Measurements from ENCODE around the gene CCL23.

CCL23 gene

GRCh38 chr17:36017799-36018198 is at the start of gene CCL23:
TSS of gene CCL23 (minus strand) at chr17:36017972. CDS start at chr17:36017897, 75 bp downstream.
- peaks cover 45% of the 10 kb centered on the region for H3K27me3 Mint-ChIP-seq (ENCODE audit: low read depth)

GRCh38 chr17:36066365-36066985 is 48.7 kb upstream of the CCL23 start:
- no peak overlapping the region for H3K27ac Mint-ChIP-seq

More at GRCh38 chr17:36017799-36018198, at the start of gene CCL23:
- H3K4me3 Mint-ChIP-seq, result no peak within 1 kb of the TSS
- no peak for DNase-seq (ENCODE audit: low spot score)
- H3K27ac Mint-ChIP-seq, result no peak within 1 kb of the TSS
- no peaks in the 10 kb centered on the region for H3K36me3 Mint-ChIP-seq (ENCODE audit: low read depth)
- no peaks in the 10 kb centered on the region for H3K9me3 Mint-ChIP-seq
- H3K4me1 Mint-ChIP-seq (ENCODE audit: low read depth), result no peaks in the 10 kb centered on the region

GRCh38 chr17:36063786-36064541 is 46.2 kb upstream of the CCL23 start, which contains the start of gene CCL18:
TSS of gene CCL18 (plus strand) at chr17:36064272. CDS start at chr17:36064343, 71 bp downstream.
- DNase-seq (ENCODE audit: low spot score), result no peak
- no peaks in the 10 kb centered on the region for H3K4me1 Mint-ChIP-seq (ENCODE audit: low read depth)
- H3K27ac Mint-ChIP-seq, result no peak within 1 kb of the TSS
- H3K9me3 Mint-ChIP-seq, result no peaks in the 10 kb centered on the region
- peaks cover 8% of the 10 kb centered on the region for H3K27me3 Mint-ChIP-seq (ENCODE audit: low read depth)
- no peak within 1 kb of the TSS for H3K4me3 Mint-ChIP-seq
- no peaks in the 10 kb centered on the region for H3K36me3 Mint-ChIP-seq (ENCODE audit: low read depth)

More at GRCh38 chr17:36066365-36066985, 48.7 kb upstream of the CCL23 start:
- Mint-ChIP-seq H3K27me3 (ENCODE audit: low read depth) (peaks cover 12% of the 10 kb centered on the region), H3K36me3 (ENCODE audit: low read depth) (no peaks in the 10 kb centered on the region), H3K4me1 (ENCODE audit: low read depth) (no peaks in the 10 kb centered on the region), H3K9me3 (no peaks in the 10 kb centered on the region), H3K4me3 (no peak overlapping the region)
- no peak for DNase-seq (ENCODE audit: low spot score)

- H3K4me3 Mint-ChIP-seq, result no peak overlapping the region
- H3K9me3 Mint-ChIP-seq, result no peaks in the 10 kb centered on the region
- no peaks in the 10 kb centered on the region for H3K4me1 Mint-ChIP-seq (ENCODE audit: low read depth)
- DNase-seq (ENCODE audit: low spot score), result no peak
- peaks cover 13% of the 10 kb centered on the region for H3K27me3 Mint-ChIP-seq (ENCODE audit: low read depth)
- H3K36me3 Mint-ChIP-seq (ENCODE audit: low read depth), result no peaks in the 10 kb centered on the region
- no peak overlapping the region for H3K27ac Mint-ChIP-seq
Observed at GRCh38 chr17:36060816-36061215, 43.0 kb upstream of the CCL23 start.

GRCh38 chr17:36059406-36059805 is 41.6 kb upstream of the CCL23 start:
- DNase-seq (ENCODE audit: low spot score), result no peak
- Mint-ChIP-seq H3K27me3 (ENCODE audit: low read depth) (peaks cover 9% of the 10 kb centered on the region), H3K4me1 (ENCODE audit: low read depth) (no peaks in the 10 kb centered on the region), H3K36me3 (ENCODE audit: low read depth) (no peaks in the 10 kb centered on the region), H3K9me3 (no peaks in the 10 kb centered on the region), H3K27ac (no peak overlapping the region), H3K4me3 (no peak overlapping the region)

- Mint-ChIP-seq H3K27ac (no peak overlapping the region), H3K27me3 (ENCODE audit: low read depth) (peaks cover 14% of the 10 kb centered on the region), H3K4me3 (no peak overlapping the region), H3K9me3 (no peaks in the 10 kb centered on the region), H3K4me1 (ENCODE audit: low read depth) (no peaks in the 10 kb centered on the region), H3K36me3 (ENCODE audit: low read depth) (no peaks in the 10 kb centered on the region)
- DNase-seq (ENCODE audit: low spot score), result no peak
Observed at GRCh38 chr17:36057911-36058310, 40.1 kb upstream of the CCL23 start.

- Mint-ChIP-seq H3K4me1 (ENCODE audit: low read depth) (no peaks in the 10 kb centered on the region), H3K36me3 (ENCODE audit: low read depth) (no peaks in the 10 kb centered on the region), H3K27ac (no peak overlapping the region), H3K9me3 (no peaks in the 10 kb centered on the region), H3K4me3 (no peak overlapping the region), H3K27me3 (ENCODE audit: low read depth) (peaks cover 17% of the 10 kb centered on the region)
- no peak for DNase-seq (ENCODE audit: low spot score)
Observed at GRCh38 chr17:36055921-36056520, 38.2 kb upstream of the CCL23 start.

GRCh38 chr17:36055171-36055570 is 37.4 kb upstream of the CCL23 start:
- Mint-ChIP-seq H3K4me3 (no peak overlapping the region), H3K4me1 (ENCODE audit: low read depth) (no peaks in the 10 kb centered on the region), H3K9me3 (no peaks in the 10 kb centered on the region), H3K27ac (no peak overlapping the region), H3K27me3 (ENCODE audit: low read depth) (peaks cover 17% of the 10 kb centered on the region), H3K36me3 (ENCODE audit: low read depth) (no peaks in the 10 kb centered on the region)
- no peak for DNase-seq (ENCODE audit: low spot score)

GRCh38 chr17:36049643-36050042 is 31.9 kb upstream of the CCL23 start:
- Mint-ChIP-seq H3K4me3 (no peak overlapping the region), H3K9me3 (peaks cover 6% of the 10 kb centered on the region), H3K27me3 (ENCODE audit: low read depth) (peaks cover 11% of the 10 kb centered on the region), H3K36me3 (ENCODE audit: low read depth) (no peaks in the 10 kb centered on the region), H3K4me1 (ENCODE audit: low read depth) (no peaks in the 10 kb centered on the region), H3K27ac (no peak overlapping the region)
- no peak for DNase-seq (ENCODE audit: low spot score)

GRCh38 chr17:36048066-36048465 is 30.3 kb upstream of the CCL23 start:
- no peaks in the 10 kb centered on the region for H3K36me3 Mint-ChIP-seq (ENCODE audit: low read depth)
- no peak overlapping the region for H3K27ac Mint-ChIP-seq
- DNase-seq (ENCODE audit: low spot score), result no peak
- H3K4me3 Mint-ChIP-seq, result no peak overlapping the region
- no peaks in the 10 kb centered on the region for H3K4me1 Mint-ChIP-seq (ENCODE audit: low read depth)
- peaks cover 11% of the 10 kb centered on the region for H3K27me3 Mint-ChIP-seq (ENCODE audit: low read depth)
- H3K9me3 Mint-ChIP-seq, result peaks cover 6% of the 10 kb centered on the region

- H3K4me3 Mint-ChIP-seq, result no peak overlapping the region
- H3K27me3 Mint-ChIP-seq (ENCODE audit: low read depth), result peaks cover 20% of the 10 kb centered on the region
- no peaks in the 10 kb centered on the region for H3K36me3 Mint-ChIP-seq (ENCODE audit: low read depth)
- DNase-seq (ENCODE audit: low spot score), result no peak
- H3K9me3 Mint-ChIP-seq, result no peaks in the 10 kb centered on the region
- H3K4me1 Mint-ChIP-seq (ENCODE audit: low read depth), result no peaks in the 10 kb centered on the region
- H3K27ac Mint-ChIP-seq, result no peak overlapping the region
Observed at GRCh38 chr17:36036235-36036634, 18.5 kb upstream of the CCL23 start.

GRCh38 chr17:36034127-36034526 is 16.4 kb upstream of the CCL23 start:
- no peak for DNase-seq (ENCODE audit: low spot score)
- Mint-ChIP-seq H3K27me3 (ENCODE audit: low read depth) (peaks cover 29% of the 10 kb centered on the region), H3K4me1 (ENCODE audit: low read depth) (no peaks in the 10 kb centered on the region), H3K36me3 (ENCODE audit: low read depth) (no peaks in the 10 kb centered on the region), H3K4me3 (no peak overlapping the region), H3K27ac (no peak overlapping the region), H3K9me3 (no peaks in the 10 kb centered on the region)

GRCh38 chr17:36030956-36031355 is 13.2 kb upstream of the CCL23 start:
- no peak for DNase-seq (ENCODE audit: low spot score)
- Mint-ChIP-seq H3K27me3 (ENCODE audit: low read depth) (peaks cover 33% of the 10 kb centered on the region), H3K36me3 (ENCODE audit: low read depth) (no peaks in the 10 kb centered on the region), H3K4me1 (ENCODE audit: low read depth) (no peaks in the 10 kb centered on the region), H3K27ac (no peak overlapping the region), H3K9me3 (no peaks in the 10 kb centered on the region), H3K4me3 (no peak overlapping the region)

- Mint-ChIP-seq H3K4me1 (ENCODE audit: low read depth) (no peaks in the 10 kb centered on the region), H3K27ac (no peak overlapping the region), H3K27me3 (ENCODE audit: low read depth) (peaks cover 27% of the 10 kb centered on the region), H3K36me3 (ENCODE audit: low read depth) (no peaks in the 10 kb centered on the region), H3K9me3 (no peaks in the 10 kb centered on the region), H3K4me3 (no peak overlapping the region)
- no peak for DNase-seq (ENCODE audit: low spot score)
Observed at GRCh38 chr17:36027761-36028160, 10.0 kb upstream of the CCL23 start.
